GM18858 (cell line): Measurements from ENCODE around the gene PLEKHG4B.
"Not testable (repeated sequence)": the region's sequence is repeated elsewhere in the genome, so short reads cannot be mapped to it uniquely, and the experiment has no call there.

Experiments used
- ATAC-seq: cut with Tn5 transposase; IDR thresholded peaks from one replicate; pipeline ENCODE4 v1.9.1; 2021; ENCODE audit not compliant: unreplicated experiment

PLEKHG4B gene

DNA sequence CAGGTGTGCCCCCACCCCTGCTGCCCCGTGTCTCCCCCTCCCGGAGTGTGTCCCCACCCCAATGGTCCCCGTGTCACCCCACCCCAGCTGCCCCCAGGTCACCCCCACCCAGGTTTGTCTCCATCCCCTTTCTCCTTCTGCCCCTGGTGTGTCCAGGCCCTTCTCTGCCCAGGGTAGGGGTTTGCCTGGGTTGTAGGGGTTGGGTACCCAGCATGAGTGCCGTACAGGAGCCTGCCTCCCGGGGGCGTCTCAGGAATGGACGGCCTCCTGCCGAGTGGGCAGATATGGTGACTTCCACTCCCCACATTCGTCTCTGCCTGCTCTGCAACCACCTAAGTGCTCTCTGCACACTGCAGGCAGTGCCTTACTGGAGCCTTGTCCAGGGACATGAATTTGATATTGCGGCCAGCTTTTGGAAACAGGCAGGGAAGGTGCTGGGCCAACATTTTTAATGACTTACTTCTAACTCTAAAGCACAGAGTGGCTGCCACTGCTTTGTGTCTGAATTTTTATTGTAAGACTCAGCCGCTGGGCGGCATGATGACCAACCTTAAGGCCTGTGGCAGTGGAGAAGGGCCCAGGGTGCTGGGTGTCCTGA is 106.0 kb downstream of the PLEKHG4B start:
- no peak for ATAC-seq

DNA sequence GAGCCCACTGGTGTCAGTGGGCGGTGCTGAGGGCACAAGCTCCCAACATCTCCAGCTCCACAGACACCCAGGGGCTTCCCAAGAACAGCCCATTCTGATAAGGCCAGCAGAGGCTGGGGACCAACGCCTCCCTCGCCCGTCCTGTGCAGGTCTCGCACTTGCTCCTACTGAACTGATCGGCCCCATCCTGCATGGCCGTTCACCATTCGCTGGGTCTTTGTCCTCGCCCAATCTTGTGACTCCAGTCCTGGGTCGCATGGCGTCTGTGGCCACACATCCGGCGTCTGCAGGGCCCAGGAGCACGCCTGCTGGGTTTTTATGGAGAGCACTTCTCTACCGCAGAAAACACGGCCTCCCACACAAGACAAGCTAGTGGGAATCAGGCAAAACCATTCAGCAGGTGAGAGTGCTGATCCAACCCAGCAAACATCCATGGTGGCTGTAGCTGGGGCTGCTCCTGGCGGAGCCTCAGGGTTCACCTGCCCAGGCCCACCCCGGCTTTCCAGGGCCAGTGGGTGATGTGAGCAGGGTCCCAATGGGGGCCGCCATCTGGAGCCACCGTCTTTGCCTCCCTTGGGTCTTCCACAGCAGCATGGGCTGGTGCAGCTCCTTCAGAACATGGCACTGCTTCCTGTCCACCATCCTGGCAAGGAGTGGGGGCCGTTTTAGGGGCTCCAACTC is 106.7 kb downstream of the PLEKHG4B start:
- ATAC-seq, result no peak

GRCh38 chr5:199197-199949 is 107.4 kb downstream of the PLEKHG4B start:
- ATAC-seq, result no peak

DNA sequence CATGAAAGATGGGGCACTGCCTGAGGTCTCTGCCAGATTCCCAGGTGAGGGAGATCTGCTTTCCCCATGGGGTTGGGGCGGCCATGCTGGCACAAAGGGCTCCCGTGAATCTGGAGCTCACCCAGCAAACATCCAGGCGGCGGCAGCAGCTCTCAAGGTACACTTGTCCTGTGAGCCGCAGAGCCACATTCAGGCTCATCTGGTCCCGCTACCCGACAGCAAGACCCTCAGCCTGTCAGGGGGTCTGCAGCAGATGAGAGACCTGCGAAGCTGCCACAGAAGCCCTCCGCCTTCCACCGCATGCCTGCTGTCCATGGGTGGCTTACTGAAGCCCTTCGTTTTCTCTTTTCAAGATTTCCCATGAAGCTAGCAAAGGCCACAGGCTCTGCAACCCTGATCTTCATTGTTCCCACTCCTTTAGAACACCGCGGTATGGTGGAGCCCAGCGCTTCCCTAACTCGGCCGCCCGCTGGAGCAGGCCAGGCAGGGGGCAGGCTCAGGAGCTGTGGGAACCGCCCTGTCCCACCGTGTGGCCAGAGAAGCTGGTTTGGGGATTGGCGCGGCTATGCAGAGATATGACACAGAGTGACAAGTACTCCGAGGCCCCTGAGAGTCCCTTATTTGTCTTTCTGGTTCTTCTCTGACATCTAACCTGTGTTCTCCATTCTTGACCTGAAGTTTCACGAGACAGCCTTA is 108.1 kb downstream of the PLEKHG4B start:
- no peak for ATAC-seq

- ATAC-seq, result no peak
Measured at GRCh38 chr5:200985-201384, 109.0 kb downstream of the PLEKHG4B start.

DNA sequence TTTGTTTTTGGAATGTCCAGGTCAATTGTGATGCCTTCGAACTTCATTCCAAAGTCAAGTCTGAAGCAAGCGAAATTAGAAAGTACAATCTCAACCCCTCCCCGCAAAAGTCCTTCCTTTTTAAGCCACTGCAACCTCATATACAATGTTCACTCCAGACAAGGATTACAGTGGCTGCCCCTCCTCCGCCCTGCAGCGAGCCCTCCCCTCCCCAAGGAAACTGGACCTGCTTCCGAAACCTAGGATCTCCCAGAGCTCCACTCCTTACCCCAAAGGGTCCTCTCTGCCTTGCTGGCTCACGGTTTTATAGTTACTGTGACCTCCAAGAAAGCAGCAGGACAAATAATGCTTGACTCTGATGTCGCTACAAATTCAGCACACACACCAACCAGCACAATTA is 109.7 kb downstream of the PLEKHG4B start:
- no peak for ATAC-seq

DNA sequence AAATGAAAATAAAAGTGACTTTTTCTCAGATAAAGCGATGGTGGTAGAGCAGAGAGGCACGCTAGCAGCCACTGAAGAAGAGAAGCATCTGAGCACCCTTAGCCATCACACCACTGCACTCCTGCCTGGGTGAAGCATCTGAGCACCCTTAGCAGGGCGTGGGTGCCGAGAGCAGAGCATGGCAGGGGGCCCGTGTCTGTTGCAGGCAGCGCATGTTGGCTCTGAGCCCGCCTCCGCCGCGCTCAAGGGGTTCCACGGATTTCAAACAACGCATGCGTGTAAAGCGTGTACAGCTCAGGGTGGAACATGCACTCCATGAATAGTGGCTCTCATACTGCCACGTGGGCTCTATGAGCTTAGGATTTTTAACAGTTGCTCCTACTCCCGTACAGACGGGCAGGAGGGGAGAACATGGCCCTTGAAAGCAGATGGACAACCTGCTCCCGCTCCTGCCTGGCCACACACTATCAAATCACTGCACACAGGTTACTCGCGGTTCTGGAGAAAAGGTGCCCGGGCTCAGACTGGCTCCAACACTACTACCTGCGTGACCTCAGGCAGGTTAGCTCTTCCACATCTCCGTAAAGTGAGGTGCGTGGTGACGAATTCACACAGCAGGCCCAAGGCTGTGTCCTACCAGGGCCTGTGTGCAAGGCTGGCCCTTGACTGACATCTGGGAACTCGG is 111.4 kb downstream of the PLEKHG4B start:
- no peak for ATAC-seq

GRCh38 chr5:204001-204400 is 112.0 kb downstream of the PLEKHG4B start:
- no peak for ATAC-seq

- ATAC-seq, result no peak
Measured at GRCh38 chr5:204462-204861, 112.5 kb downstream of the PLEKHG4B start.

GRCh38 chr5:204966-205670 is 113.2 kb downstream of the PLEKHG4B start:
- no peak for ATAC-seq

DNA sequence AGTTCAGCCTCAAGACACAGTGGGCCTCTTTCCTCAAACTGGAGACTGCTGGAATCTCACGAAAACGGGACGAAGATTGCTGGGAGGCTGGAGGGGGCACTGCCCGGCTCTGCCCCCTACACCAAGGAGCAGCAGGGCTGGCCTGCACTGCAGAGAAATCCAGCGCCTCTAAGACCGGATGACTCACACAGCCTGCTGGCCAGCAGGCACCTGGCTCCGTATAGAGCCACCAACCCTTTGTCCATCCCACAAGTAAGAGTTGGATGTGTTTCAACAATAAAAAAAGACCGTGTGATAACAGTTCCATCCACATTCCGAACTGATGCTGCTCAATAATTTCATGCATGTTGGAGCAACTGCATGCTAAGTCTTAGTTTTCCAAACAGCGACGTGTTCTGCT is 114.4 kb downstream of the PLEKHG4B start:
- ATAC-seq, result no peak

DNA sequence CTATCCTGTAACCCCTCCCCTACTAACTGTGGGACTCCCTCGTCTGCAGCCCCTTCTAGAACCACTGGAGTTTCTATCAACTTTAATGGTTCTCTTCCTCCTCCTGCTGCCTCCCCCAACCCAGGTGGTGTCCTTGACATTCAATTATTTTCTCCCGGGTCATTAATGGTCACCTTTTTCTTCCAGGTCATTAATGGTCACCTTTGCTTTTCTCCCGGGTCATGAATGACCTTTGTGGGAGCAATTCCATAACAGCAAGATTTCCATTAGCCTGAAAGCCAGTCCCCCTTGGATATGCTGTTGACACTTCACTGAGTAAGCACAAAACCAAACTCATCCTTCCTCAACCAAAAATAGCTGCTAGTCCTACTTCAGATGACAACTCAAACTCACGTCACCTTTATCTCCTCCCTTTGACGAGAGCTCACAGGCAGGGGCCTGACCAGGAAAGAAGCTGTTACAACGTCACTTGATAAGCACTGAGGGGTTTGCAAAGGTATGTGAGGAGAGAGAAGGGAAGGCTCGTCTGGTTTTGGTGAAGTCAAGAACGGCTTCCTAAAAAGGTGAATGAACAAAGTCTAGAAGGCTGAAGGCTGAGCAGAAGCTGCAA is 115.1 kb downstream of the PLEKHG4B start:
- ATAC-seq, result no peak

- ATAC-seq, result no peak
Measured at GRCh38 chr5:207599-207998, 115.6 kb downstream of the PLEKHG4B start.

DNA sequence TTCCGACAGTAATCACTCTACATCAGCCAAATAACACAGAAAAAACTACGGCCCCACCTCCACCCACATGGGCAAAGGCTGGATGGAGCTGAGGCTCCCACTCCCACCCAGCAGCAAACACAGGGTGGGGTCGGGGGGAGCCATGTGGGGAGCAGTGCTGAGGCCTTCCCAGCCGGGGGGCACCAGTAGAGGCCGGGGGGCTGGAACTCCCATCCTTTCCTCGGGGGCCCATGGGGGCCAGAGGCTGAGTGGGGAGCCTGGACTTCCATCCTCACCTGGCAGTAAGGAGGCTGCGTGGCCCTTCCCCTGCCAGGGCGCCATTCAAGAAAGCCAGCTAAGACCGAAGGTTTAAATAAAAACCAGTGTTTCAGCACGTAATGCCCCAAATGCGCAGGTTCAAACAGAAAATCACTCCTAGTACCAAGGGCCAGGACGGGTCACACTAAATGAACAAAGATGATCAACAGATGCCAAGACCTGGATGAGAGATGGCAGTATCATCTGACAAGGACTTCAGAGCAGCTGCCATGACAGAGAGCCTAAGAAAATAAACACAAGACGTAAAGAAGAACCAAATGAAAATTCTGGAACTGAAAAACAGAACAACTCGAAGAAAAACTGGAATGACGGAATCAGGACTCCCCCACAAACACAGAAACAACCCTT is 116.6 kb downstream of the PLEKHG4B start:
- no peak for ATAC-seq

DNA sequence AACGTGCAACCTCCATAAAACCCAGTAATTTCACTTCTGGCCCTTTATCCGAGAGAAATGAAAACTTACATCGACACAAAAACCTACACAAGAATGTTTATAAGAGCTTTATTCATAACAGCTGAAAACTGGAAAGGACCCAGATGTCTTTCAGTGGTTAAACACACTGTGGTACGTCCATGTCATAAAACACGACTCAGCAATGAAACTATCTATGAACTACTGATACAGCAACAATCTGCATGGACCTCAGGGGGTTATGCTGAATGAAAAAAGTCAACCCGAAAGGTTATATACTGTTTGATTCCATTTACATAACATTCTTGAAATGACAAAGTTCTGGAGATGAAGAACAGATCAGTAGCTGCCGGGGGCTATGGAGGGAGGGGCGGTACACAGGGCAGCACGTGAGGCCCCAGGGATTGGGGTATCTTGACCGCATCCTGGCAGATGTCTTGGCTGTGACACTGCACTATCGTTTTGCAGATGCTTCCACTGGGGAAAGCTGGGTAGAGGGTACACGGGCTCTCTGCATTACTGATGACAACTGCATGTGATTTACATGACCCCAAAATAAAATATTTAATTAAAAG is 121.9 kb downstream of the PLEKHG4B start:
- ATAC-seq, result no peak

GRCh38 chr5:215256-215655 is 123.3 kb downstream of the PLEKHG4B start:
- ATAC-seq, result not testable (repeated sequence)

- ATAC-seq, result not testable (repeated sequence)
Measured at GRCh38 chr5:216076-216475, 124.1 kb downstream of the PLEKHG4B start.

DNA sequence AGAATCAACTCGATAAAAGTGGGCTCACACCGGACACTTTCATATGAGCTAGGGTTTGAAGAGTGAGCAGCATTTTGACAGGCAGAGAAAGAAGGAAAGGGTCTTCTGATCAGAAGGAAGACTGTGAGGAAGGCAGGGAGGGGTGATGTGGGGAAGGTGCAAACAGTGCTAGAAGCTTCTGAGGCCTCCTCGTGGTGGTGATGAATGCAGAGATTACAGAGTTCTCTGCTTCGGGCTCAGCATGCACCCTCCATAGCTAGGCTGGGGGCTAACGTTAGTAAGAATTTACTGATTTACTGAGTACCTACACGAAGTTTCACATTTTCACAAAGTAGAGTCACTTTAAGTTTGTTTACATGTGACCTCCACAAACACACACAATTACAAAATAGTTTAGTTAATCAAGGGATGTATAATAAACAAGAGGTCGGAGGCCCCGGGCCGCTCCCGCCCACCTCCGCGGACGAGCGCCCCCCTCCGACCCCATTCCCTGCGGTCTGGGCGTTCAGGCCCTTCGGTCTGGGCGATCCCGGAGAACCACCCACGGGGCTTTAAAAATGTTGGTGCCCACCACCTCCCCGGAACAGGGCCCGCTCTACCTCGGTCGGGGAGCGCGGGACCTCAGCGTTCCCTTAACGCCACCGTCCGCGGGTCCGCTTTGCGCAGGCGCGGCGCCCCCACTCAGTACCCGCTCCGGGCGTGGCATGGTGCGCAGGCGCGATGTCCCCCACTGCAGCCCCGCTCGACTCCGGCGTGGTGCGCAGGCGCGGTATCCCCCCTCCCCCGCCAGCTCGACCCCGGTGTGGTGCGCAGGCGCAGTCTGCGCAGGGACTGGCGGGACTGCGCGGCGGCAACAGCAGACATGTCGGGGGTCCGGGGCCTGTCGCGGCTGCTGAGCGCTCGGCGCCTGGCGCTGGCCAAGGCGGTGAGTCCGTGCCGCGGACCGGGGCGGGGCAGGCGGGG is 125.8 kb downstream of the PLEKHG4B start, which contains the start of the genes CCDC127 and SDHA:
TSS of gene CCDC127 (minus strand) at position 660 of the 963 bp plus-strand sequence. CDS start 1,304 bp downstream, outside the sequence.
TSS of gene SDHA (plus strand) at position 827 of the 963 bp plus-strand sequence. CDS start at position 863, 36 bp downstream.
- peak; percentile 61 for ATAC-seq
